GM19324 (cell line): ENCODE data around the gene NR1I2.

ENCODE experiments used
- ATAC-seq: cut with Tn5 transposase; IDR thresholded peaks from one replicate; pipeline ENCODE4 v1.9.1; 2021; ENCODE audit warnings: mild to moderate bottlenecking, moderate library complexity; ENCODE audit not compliant: unreplicated experiment, low FRiP score

The NR1I2 gene

DNA sequence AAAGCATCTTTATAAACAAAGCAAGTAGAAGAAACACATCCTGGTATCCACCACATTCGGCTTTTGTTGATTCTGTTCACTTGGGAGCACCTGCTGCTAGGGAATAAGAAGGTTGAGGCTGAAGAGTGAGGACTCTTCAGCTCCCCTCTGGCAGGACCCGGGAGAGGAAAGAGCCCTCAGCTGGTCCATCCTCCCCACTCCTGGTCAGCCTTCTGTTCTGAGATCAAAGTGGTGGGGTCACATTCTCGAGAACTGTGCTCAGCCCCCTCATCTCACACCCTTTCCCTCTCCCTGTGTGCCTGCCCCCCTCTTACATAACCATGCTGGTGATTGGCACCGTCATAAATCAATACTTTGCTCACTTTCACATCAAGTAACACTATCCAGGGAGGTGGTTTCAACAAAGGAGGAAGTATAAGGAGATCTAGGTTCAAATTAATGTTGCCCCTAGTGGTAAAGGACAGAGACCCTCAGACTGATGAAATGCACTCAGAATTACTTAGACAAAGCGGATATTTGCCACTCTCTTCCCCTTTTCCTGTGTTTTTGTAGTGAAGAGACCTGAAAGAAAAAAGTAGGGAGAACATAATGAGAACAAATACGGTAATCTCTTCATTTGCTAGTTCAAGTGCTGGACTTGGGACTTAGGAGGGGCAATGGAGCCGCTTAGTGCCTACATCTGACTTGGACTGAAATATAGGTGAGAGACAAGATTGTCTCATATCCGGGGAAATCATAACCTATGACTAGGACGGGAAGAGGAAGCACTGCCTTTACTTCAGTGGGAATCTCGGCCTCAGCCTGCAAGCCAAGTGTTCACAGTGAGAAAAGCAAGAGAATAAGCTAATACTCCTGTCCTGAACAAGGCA, at the start of gene NR1I2:
Gene NR1I2 (plus strand): TSS at position 772 of the 869 bp plus-strand sequence.
- ATAC-seq: no peak

DNA sequence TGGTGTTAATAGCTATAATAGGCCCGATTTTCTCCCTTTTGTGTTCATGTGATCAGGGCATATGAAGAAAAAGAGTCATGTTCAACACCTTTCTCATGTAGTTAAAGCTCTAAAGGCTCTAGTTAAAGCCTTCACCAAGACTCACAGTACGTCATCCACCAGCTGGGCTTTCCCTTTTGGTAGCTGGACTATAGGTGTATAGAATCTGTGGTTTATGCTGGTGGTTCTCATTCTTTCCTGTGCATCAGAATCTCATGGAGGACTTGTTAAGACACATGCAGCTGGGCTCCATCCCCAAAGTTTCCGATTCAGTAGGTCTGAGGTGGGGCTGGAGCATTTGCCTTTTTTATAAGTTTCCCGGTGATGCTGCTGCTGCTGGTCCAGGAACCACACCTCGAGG, 48.1 kb upstream of the NR1I2 start:
- ATAC-seq: no peak

DNA sequence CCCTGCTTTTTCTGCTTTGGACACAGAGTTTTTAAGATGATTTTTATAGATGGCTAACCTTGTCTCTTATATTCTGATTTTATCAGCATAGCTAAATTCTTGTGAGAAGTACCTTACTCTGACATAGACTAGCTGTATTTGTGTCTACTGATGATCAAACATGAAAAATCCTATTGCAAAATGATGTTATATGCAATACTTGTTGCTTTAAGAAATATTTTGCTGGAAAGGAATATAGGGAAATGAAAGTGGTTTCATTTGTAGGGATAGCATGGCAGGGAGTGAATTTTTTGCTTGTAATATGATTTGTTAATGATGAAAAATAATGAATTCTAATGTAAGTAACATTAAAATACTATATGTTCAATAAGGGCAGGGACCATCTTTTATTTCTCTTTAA, 43.2 kb upstream of the NR1I2 start:
- ATAC-seq: no peak

DNA sequence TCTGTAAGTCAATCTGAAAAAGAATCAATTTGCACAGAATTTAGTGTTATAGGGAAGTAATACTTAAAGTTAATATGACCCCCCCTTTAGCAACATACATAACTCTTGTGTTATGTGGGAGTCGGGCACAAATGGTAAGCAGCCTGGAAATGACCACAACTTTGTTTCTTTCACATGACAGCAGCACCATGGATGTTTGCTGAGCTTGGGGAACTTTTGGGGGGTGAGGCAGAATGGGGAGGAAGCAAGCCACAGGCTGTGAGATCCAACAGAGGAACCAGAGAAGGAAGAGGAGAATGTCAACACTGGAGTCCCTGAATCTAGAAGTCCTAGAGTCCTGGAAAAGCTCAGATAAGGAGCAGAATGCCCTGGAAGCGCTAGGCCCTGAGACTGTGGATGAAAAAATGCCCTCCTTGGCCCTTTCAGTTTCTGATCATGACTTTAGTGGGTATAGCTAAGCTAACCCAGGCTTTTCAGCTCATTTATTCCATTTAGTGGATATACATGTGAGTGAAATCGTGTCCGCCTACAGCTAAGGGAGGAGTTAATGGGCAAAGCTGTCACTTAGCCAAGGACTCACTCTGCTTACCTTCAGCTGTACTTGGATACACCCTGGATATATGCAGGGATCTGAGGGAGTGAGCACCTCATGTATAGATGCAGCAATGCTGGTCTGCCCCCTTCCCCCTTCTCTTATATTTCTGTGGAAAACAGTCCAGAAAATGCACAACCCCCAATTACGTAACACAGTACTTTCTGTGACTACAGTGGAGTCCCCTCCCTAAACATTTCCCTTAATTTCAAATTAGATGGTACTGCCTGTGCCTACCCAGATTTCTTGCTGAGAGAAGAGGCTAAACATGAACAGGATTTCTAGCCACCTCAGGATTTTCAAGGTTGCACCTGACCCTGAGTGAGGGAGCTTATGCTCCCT, 40.0 kb upstream of the NR1I2 start:
- no peak for ATAC-seq

DNA sequence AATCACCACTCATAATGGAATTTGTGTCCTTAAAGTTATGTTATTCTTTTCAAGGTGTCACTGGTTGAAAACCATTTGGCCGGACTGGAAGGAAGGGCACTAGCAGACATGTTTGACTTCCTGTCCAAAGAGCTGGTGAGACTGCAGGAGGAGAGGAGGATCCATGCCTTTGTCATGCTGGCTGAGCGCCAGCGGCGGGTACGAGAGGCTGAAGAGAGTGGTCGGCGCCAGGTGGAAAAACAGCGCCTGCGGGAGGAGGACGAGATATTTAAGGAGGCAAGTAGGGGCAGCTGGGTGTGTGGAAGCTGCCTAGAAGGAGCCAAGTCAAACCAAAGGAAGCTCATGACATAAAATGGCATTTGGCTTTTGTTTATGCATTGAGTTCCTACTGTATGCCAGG, 38.0 kb upstream of the NR1I2 start:
- no peak for ATAC-seq

DNA sequence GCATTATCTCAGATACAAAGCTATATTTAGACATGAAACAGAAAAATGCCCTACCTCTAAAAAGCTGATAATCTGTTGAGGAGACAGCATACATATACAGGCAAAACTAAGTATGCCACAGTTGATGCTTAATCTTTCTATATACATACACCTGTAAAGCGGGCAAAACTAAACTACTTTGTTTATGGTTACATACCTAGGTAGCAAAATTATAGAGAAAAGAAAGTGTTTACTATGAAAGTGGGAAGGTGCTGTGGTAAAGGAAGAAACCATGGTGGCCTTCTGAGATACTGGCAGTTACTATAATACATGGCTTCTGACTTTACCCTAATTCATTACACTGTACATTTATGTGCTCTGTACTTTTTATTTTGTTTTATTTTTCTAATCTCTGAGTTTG, 36.0 kb upstream of the NR1I2 start:
- peak; percentile 60 for ATAC-seq

DNA sequence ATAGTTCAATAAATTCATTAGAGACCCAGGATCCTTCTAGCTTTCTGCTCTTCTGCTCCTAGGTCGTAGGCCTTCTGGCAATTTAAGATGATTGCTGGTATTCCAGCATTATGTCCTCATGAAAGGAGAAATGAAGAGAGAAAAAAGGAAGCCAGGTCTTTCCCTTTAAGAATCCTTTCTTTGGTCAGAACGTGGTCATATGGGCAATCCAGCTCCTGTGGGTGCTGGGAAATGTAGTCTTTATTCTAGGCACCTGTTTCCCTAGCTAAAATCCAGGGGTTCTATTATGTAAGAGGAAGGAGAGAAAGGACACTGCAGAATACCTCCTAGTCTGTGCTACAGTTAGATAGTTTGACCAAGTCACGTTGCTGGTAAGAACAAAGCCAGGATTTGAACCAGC, 35.5 kb upstream of the NR1I2 start:
- ATAC-seq: no peak

DNA sequence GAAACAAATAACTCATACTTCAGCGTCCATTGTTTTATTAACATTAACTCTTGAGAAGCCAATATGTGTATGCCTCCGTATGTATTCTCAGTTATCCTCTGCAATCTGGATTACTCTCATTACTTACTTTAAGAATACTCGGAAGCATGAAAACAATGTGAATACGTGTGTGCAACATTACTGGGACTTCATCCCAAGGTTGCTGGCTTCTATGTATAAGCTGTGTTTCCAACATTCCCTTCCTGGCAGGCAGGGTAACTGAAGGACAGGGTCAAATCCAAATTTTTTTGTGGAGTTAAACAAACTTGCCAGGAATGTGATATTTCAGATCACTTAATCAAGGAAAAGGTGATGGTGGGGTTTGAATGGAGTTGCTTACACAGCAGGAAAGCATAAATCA, 34.5 kb upstream of the NR1I2 start:
- no peak for ATAC-seq

DNA sequence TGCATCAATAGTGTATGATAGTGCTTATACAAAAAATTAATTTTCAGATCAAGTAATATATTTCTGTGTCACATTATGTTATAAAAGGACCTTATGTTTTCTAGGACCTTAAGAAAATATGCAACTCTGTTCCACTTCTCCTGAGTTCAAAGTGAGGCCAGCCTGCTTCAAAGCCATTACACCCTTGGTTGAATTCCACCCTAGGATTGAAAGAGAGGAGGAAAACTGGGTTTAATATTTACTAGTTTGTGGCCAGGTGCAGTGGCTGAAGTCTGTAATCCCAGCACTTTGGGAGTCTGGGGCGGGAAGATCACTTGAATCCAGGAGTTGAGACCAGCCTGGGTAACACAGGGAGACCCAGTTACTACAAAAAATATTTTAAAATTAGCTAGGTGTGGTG, 32.9 kb upstream of the NR1I2 start:
- no peak for ATAC-seq

DNA sequence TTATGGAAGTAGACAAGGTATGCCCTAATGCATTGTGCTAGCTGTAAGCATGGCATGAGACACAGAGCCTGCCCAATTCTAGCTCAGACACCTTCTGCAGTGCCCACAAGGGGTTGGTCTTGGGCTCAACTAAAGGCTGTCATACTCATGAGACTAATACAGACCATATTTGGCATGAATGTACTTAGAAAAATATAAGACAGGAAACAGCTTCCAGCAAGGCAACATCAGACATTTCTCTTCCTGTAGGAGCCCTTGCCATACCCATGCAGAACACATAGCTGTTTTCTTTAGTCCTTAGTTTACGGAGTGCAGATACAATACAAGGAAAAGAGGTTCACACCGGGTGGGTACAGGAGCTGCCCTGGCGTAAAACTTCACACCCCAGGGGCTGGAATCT, 30.5 kb upstream of the NR1I2 start:
- no peak for ATAC-seq

DNA sequence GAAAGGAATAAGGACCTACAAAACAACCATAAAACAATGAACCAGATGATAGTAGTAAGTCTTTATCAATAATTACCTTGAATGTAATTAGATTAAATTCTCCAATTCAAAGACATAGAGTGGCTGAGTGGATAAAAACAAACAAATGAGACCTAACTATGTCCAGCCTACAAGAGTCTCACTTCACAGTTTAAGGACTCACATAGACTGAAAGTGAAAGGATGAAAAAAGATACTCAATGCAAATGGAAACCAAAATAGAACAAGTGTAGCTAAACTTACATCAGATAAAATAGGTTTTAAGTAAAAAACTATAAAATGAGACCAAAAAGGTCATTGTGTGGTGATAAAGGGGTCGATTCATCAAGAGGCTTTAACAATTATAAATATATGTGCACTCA, 21.9 kb upstream of the NR1I2 start:
- ATAC-seq: peak; percentile 95

DNA sequence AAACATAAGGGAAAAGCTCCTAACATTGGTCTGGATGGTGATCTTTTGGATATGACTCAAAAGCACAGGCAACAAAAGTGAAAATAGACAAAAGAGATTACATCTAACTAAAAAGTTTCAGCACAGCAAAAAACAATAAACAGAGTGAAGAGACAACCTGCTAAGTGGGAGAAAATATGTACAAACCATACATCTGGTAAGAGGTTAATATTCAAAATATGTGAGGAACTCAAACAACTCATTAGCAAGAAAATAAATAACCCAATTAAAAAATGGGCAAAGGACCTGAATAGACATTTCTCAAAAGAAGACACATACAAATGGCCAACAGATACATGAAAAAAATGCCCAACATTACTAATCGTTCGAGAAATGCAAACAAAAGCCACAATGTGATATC, 19.0 kb upstream of the NR1I2 start:
- no peak for ATAC-seq

DNA sequence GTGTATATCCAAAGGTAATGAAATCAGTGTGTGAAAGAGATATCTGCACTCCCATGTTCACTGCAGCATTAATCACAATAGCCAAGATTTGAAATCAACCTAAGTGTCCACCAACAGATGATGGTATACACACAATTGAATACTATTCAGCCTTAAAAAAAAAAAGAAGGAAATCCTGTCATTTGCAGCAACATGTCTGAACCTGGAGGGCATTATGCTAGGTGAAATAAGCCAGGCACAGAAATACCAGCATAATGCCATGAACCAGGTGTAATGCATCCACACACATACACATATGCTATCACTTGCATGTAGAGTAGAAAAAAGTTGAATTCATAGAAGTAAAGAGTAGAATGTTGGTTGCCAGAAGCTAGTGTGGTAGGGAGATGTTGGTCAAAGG, 18.4 kb upstream of the NR1I2 start:
- ATAC-seq: no peak

DNA sequence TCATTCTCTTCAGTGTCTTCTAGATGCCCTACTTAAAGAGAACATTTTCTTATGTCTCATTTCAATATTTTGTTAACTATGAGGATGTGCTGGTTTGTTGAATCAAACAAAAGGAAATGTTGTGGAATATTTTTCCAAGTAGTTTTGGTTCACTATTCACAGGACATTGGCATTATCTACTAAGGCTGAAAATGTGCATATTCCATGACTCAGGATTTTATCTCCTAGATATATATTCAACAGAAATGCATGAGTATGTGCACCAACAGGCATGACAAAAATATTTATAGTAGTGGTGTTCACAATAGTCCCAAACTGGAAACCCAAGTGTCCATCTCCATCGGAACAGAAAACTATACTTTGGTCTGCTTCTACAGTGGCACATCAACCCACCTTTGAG, 16.7 kb upstream of the NR1I2 start:
- no peak for ATAC-seq

DNA sequence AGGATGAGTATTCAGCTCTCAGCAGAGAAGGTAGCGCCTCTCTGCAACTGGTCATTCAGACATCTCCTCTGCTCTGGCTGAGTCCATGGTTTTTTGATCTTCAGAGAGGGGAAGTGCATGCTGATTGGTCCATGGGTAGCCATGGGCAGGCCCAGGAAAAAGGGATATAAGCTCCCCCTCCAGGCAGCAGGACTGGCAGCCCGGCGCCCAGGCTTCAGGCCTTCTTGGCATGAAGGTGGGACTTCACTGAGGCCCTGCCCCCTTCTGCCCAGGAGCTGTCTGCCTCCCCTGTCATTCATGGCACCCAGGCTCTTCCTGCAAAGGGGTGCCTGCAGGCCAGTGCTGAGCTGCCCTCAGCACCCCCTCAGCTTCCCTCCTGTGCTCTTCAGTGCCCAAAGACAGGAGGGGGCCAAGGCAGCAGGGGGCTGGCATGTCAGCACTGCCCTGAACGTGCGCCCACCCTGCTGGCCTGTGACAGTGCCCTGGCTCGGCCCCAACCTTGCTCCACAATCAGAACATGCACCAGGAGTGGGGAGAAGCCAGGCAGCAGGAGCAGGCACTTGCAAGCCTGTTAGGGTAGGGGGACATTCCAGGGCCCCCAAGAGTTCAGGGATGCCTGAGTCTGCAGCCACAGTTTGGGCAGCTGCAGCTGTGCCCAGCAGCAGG, 13.8 kb upstream of the NR1I2 start:
- ATAC-seq: no peak

DNA sequence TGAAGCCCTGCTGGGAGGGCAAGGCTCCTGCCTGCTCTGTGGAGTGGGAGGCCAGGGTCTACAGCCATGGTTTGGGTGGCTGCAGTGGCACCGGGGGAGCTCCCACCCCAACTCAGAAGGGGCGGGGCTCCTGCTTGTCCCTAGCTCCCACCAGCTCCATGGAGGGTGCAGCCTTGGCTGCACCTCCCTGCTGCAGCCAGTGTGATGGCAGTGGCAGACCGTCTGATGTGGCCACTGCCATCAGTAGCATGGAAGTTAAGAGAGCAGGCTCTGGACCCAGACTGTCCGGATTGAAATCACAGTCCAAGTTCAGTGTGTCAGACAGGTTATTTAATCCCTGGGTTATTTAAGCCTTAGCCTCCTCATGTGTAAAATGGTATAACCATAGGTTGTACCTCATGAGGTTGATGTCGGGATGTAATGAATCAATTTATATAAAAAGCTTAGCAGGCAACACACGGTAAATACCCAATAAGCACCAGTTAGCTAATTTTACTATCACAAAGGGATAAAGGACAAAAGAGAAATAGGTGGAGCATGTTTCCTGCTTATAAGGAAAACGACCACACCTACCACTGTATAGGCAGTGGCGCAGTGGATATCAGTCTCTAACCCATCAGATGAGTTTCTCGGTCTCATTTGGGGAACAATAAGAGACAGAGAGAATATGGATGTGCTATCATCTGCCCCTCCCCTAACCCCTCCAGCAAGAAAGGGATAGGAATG, 13.1 kb upstream of the NR1I2 start:
- ATAC-seq: no peak

DNA sequence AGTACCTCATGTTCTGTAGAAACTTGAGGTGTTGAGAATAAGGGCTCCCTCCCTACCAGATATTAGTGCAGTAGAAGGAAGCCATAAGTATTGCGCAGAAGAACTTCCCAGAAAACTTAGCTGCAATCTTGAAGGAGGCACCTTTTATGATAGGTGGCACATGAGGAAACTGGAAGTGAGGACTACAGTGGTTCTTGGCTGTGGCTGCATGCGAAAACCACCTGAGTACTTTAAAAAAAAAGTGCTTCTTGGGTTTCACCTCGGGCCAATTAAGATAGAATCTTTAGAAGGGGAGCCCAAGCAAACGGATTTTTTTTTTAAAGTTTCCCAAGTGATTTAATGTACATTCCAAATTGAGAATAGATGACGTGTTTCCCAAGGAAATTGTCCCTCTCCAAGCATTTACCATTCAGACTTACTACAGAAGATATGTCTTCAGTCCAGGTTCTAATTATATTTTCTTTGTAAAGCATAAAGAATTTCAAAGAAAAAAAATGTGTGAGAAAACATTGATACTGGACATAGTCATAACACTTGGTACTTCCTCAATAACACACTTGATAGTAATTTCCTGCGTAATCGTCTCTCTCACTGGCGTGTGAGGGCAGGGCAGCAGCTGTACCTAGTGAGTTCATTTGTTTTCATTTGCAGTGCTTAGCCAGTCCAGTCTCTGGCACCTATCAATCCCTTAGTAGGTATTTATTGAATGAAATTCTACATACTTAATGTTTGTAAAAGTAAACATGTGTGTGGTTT, 12.3 kb upstream of the NR1I2 start:
- no peak for ATAC-seq

DNA sequence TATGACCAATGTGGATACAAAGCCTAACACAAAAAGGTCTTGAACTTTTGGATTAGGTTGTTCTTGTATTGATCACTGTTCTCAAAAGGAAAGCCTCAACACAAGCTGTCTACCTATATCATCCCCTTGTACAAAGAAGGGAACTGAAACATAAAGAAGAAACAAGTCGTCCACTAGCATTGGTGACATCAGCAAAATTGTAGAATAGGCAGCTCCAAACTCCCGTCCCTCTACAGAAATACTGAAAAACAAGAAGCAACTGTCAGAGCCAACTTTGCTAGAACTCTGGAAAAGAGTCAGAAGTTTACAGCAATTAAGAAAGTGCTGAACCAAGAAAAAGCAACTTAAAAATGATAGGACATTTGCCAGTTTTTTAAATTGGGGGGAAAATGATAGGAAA, 7.5 kb upstream of the NR1I2 start:
- ATAC-seq: peak; percentile 78

DNA sequence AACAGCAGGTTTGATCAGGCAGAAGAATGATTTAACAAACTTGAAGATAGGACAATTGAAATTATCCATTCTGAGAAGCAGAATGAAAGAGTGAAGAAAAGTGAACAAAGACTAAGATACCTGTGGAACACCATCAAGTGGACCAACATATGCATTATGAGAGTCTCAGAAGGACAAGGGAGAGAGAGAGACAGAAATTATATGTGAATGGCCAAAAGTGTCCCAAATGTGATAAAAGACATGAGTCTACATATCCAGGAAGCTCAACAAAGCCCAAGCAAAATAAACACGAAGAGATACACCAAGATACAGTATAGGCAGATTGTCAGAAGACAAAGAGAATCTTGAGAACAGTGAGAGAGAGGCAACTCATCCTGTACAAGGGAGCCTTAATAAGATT, 5.6 kb upstream of the NR1I2 start:
- ATAC-seq: no peak

DNA sequence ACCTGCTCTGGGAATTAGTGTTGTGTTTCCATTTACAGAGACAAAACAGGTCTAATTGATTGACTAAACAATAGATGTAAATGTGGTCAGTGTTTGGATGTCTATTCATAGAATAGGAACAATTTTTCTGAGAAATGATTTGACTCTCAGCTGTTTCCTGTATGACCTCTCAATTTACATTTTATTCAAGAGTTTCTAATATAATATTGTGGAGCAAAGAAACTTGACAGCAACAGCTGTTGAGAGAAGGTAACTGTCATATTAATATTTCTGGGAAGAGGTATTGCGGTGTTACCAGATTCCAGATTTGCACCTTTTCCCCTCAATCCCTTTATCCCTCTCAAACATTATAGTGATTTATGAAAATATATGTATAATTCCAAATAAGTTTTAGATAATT, 3.7 kb upstream of the NR1I2 start:
- ATAC-seq: no peak
